ENCODE data around the gene CXCL3. TPM values are rescaled to one million over a fixed set of nuclear protein-coding genes. Genes with fewer than 3 reads are reported as not detected.

CXCL3 gene
- total RNA-seq, 1 experiment from 2014 or later, result 1.9 TPM

GRCh38 chr4:74042681-74043080 lies 4.2 kb upstream of the CXCL3 start:
- DNase-seq (ENCODE audit: low read depth, low spot score) (no peak), ATAC-seq (no peak)
- Histone ChIP-seq H4K20me1 (ENCODE audit: insufficient read depth) (no peaks in the 10 kb centered on the region), H3K27me3 (ENCODE audit: insufficient read depth, low read length) (no peaks in the 10 kb centered on the region), H3K9me3 (ENCODE audit: control insufficient read depth in 1 of 2, insufficient read depth in 1 of 2, low read depth in 1 of 2, low read length in 2 of 2) (no peaks in the 10 kb centered on the region), H3K4me1 (ENCODE audit: control insufficient read depth in 1 of 2, insufficient read depth in 2 of 2, low read length in 2 of 2) (peaks cover 0 to 17% of the 10 kb centered on the region in 2 experiments; a peak in 2 of 4 replicates), H3K36me3 (ENCODE audit: control insufficient read depth in 1 of 2, insufficient read depth in 2 of 2, low read length in 2 of 2) (no peaks in the 10 kb centered on the region), H3K27ac (ENCODE audit: low read depth, low read length) (no peak overlapping the region), H3K4me3 (replicated peaks in 1 of 2; ENCODE audit: low read depth in 1 of 2, low read length in 2 of 2) (no peak overlapping the region), H3K79me2 (ENCODE audit: insufficient read depth, low read length) (no peaks in the 10 kb centered on the region), H3K4me2 (ENCODE audit: low read length) (no peak overlapping the region), H3K9ac (ENCODE audit: low read length) (no peak overlapping the region), H3K9me2 (ENCODE audit: insufficient read depth) (no peaks in the 10 kb centered on the region), H2AFZ (ENCODE audit: low read depth, low read length, poor library complexity, severe bottlenecking) (peak overlapping the region; percentile 67)
- POLR2A ChIA-PET, result no interaction called here
- RAD21 ChIA-PET (ENCODE audit: low non-redundant PET in 1 of 2, low total read pairs in 2 of 2, uncharacterized antibody in 2 of 2, unreplicated experiment in 2 of 2), result interaction anchor here in 1 of 2 experiments (0.6 kb wide), 1 partner anchor 524 kb away, joined by 3 read pairs; no protein-coding TSS in a partner anchor
- CTCF ChIA-PET, result interaction anchor here (1.2 kb wide), 2 partner anchors 57 to 92 kb away, joined by 5 to 11 read pairs; partner anchors contain the start of gene CXCL2
- no TSS peak for BruUV-seq (replicated peaks)
- intact Hi-C loops (cut with micrococcal nuclease), result no loop called here
- TF ChIP-seq RAD21 (IDR thresholded peaks at IDR 0.05; ENCODE audit: low read depth), result peak; percentile 54
- no peak for TF ChIP-seq REST (IDR thresholded peaks at IDR 0.05; ENCODE audit: low read depth)
- TF ChIP-seq EZH2 (IDR thresholded peaks at IDR 0.05), result no peak
- TF ChIP-seq, protein P1, sequence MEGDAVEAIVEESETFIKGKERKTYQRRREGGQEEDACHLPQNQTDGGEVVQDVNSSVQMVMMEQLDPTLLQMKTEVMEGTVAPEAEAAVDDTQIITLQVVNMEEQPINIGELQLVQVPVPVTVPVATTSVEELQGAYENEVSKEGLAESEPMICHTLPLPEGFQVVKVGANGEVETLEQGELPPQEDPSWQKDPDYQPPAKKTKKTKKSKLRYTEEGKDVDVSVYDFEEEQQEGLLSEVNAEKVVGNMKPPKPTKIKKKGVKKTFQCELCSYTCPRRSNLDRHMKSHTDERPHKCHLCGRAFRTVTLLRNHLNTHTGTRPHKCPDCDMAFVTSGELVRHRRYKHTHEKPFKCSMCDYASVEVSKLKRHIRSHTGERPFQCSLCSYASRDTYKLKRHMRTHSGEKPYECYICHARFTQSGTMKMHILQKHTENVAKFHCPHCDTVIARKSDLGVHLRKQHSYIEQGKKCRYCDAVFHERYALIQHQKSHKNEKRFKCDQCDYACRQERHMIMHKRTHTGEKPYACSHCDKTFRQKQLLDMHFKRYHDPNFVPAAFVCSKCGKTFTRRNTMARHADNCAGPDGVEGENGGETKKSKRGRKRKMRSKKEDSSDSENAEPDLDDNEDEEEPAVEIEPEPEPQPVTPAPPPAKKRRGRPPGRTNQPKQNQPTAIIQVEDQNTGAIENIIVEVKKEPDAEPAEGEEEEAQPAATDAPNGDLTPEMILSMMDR (IDR thresholded peaks at IDR 0.05 in 2 of 3, conservative IDR thresholded peaks at IDR 0.05 in 1 of 3; ENCODE audit: borderline replicate concordance in 1 of 3, insufficient read depth in 1 of 3, low read depth in 2 of 3, low read length in 2 of 3), result peak; percentile 18 to 26 (median 21); a peak in 3 of 6 replicates
- TF ChIP-seq CBX3 (IDR thresholded peaks at IDR 0.05; ENCODE audit: low read depth), result peak; percentile 42; the same call in 1 of the 2 replicates

Data from HCT116 (cell line).